B cell (primary cell): ENCODE measurements around the gene PRPS2. TPM values are rescaled to one million over a fixed set of nuclear protein-coding genes. Genes with fewer than 3 reads are reported as not detected.
A peak's percentile ranks its signal among the peaks of the same experiment; 100 is the strongest.

Experiments used
- ATAC-seq: fragments of 200-7000 bp; cut with Tn5 transposase; one replicate; pipeline ENCODE4 v1.10.0; 2021; ENCODE audit warnings: low read depth, mild to moderate bottlenecking, moderate number of reproducible peaks, moderate library complexity
- CTCF ChIA-PET: fragments of 350-600 bp; sonication (Branson Sonifier 250); formaldehyde crosslinking; loops from one replicate; lab custom pipeline; 2021; ENCODE audit warnings: antibody characterized with exemption, inconsistent platforms; lab: Charles Lee
- POLR2A ChIA-PET: fragments of 350-600 bp; sonication (Branson Sonifier 250); formaldehyde crosslinking; loops from one replicate; lab custom pipeline; 2021; ENCODE audit warnings: antibody characterized with exemption; lab: Charles Lee
- DNase-seq: peaks from one replicate; pipeline ENCODE4 v3.0.0; 2013
- H2AFZ ChIP-seq: 2 replicates; pipeline ENCODE4 v1.6.1; 2012; ENCODE audit warnings: mild to moderate bottlenecking, low read depth, low read length; ENCODE audit not compliant: insufficient read depth, poor library complexity, severe bottlenecking
- H3K27ac ChIP-seq, 2 donors: 1 replicate in 1 of 2; 2 replicates in 1 of 2; pipeline ENCODE4 v1.5.1; 2012 to 2013; ENCODE audit warnings: low read length in 2 of 2, mild to moderate bottlenecking in 2 of 2, moderate library complexity in 1 of 2
- H3K27me3 ChIP-seq, 4 experiments: fragments of 200-600 bp in 1 of 4; sonication (generic) in 1 of 4; replicated peaks in 1 of 4; 1 replicate in 2 of 4; 2 replicates in 2 of 4; pipeline versions ENCODE4 v1.6.1 to v1.7.0; 2013 to 2016; ENCODE audit warnings: low read length in 3 of 4, mild to moderate bottlenecking in 2 of 4, mixed read lengths in 1 of 4, moderate library complexity in 1 of 4; ENCODE audit not compliant: insufficient read depth in 4 of 4, control insufficient read depth in 3 of 4; ENCODE audit errors: control extremely low read depth in 1 of 4
- H3K36me3 ChIP-seq, 2 experiments: replicated peaks in 1 of 2; 1 replicate in 1 of 2; 2 replicates in 1 of 2; pipeline versions ENCODE4 v1.6.1 to v1.7.1; 2013; ENCODE audit warnings: low read length in 1 of 2; ENCODE audit not compliant: insufficient read depth in 2 of 2, control insufficient read depth in 1 of 2; ENCODE audit errors: control extremely low read depth in 1 of 2, extremely low read depth in 1 of 2
- H3K4me1 ChIP-seq, 2 donors: fragments of 200-600 bp in 1 of 2; sonication (generic) in 1 of 2; 1 replicate in 1 of 2; 2 replicates in 1 of 2; pipeline versions ENCODE4 v1.5.1 to v1.6.1; 2013 to 2017; ENCODE audit warnings: low read length in 2 of 2; ENCODE audit not compliant: control insufficient read depth in 2 of 2, insufficient read depth in 2 of 2
- H3K4me2 ChIP-seq: replicated peaks from 2 replicates; pipeline ENCODE3; 2012; ENCODE audit warnings: mild to moderate bottlenecking, low read depth, low read length; ENCODE audit not compliant: poor library complexity, severe bottlenecking
- H3K4me3 ChIP-seq, 5 experiments: fragments of 200-600 bp in 1 of 5; sonication (generic) in 1 of 5; 1 replicate in 3 of 5; 2 replicates in 2 of 5; pipeline versions ENCODE4 v1.5.1 to v1.7.0; 2011 to 2016; ENCODE audit warnings: low read length in 4 of 5, mild to moderate bottlenecking in 4 of 5, low read depth in 2 of 5, control low read depth in 1 of 5, moderate library complexity in 1 of 5; ENCODE audit not compliant: insufficient read depth in 1 of 5; ENCODE audit errors: control extremely low read depth in 1 of 5, extremely low read depth in 1 of 5
- H3K79me2 ChIP-seq: fragments of 200-600 bp; sonication (generic); one replicate; pipeline ENCODE4 v1.6.0; 2016; ENCODE audit warnings: low read length; ENCODE audit not compliant: control insufficient read depth, insufficient read depth
- H3K9ac ChIP-seq: fragments of 200-600 bp; sonication (generic); 2 replicates; pipeline ENCODE4 v1.6.1; 2017; ENCODE audit warnings: mild to moderate bottlenecking, low read length, moderate library complexity
- H3K9me3 ChIP-seq, 3 donors: one replicate each; pipeline versions ENCODE4 v1.6.1 to v1.7.1; 2013; ENCODE audit warnings: low read length in 2 of 3; ENCODE audit not compliant: control insufficient read depth in 2 of 3, insufficient read depth in 1 of 3; ENCODE audit errors: control extremely low read depth in 1 of 3
- H4K20me1 ChIP-seq: 2 replicates; pipeline ENCODE4 v1.6.0; 2012; ENCODE audit warnings: mild to moderate bottlenecking, low read length; ENCODE audit not compliant: insufficient read depth, control insufficient read depth, poor library complexity, severe bottlenecking
- H3K27ac Mint-ChIP-seq: one replicate; pipeline ENCODE4 v1.8.0; 2021; ENCODE audit warnings: mixed read lengths
- H3K27me3 Mint-ChIP-seq: one replicate; pipeline ENCODE4 v1.8.0; 2021; ENCODE audit warnings: mixed read lengths
- H3K4me1 Mint-ChIP-seq: one replicate; pipeline ENCODE4 v1.8.0; 2021; ENCODE audit warnings: mixed read lengths
- H3K4me3 Mint-ChIP-seq: one replicate; pipeline ENCODE4 v1.8.0; 2021; ENCODE audit warnings: mixed read lengths
- H3K9me3 Mint-ChIP-seq: one replicate; pipeline ENCODE4 v1.8.0; 2022; ENCODE audit warnings: mixed read lengths; ENCODE audit not compliant: insufficient read depth
- CTCF ChIP-seq: fragments of 200-600 bp; IDR thresholded peaks from one replicate; pipeline ENCODE4 v1.8.0; 2022; ENCODE audit warnings: antibody characterized with exemption, mild to moderate bottlenecking
- EZH2 ChIP-seq: IDR thresholded peaks from 2 replicates; pipeline ENCODE4 v1.6.1; 2012; ENCODE audit warnings: borderline replicate concordance, low read depth, mild to moderate bottlenecking, moderate library complexity, low read length; ENCODE audit not compliant: insufficient read depth, poor library complexity, severe bottlenecking
- WGBS: methylation state at CpG from one replicate; pipeline ENCODE4 v1.1.5; 2013; ENCODE audit warnings: missing lambda C conversion rate; ENCODE audit not compliant: insufficient coverage; 5-methylcytosine and 5-hydroxymethylcytosine counted together
- intact Hi-C: fragments of 100-400 bp; cut with micrococcal nuclease; formaldehyde crosslinking; loops from one replicate; pipeline ENCODE4 v1.10.0; 2022
- polyA plus RNA-seq: library from polyadenylated mRNA; depleted of rRNA; stranded (reverse); fragments of >200 nt; gene quantifications from 2 replicates; pipeline ENCODE4 v1.2.3, GENCODE V29; 2012
- total RNA-seq, 2 donors: library from RNA; stranded (reverse); fragments of 120-200 nt in 1 of 2; gene quantifications; 1 replicate in 1 of 2; 2 replicates in 1 of 2; pipeline versions ENCODE4 v1.2.3 to v1.2.4, GENCODE V29; 2013 to 2022

PRPS2 gene
- total and polyA plus RNA-seq, 2 donors (not counting 1 experiment from before 2014, with no cell fraction given), result 11.6 to 31.1 TPM

- peak overlapping the region; percentile 44 for H2AFZ ChIP-seq
- peaks cover 20 to 40% of the 10 kb centered on the region in 2 donors for H3K4me1 ChIP-seq
- peak overlapping the region; percentile 23 for H3K4me3 Mint-ChIP-seq
- no peaks in the 10 kb centered on the region for H3K27me3 Mint-ChIP-seq
- peaks cover 37% of the 10 kb centered on the region for H3K4me1 Mint-ChIP-seq
- no peak overlapping the region for H3K4me3 ChIP-seq
- H3K36me3 ChIP-seq, result peaks cover 0 to 2% of the 10 kb centered on the region in 2 experiments
- H3K9me3 Mint-ChIP-seq, result no peaks in the 10 kb centered on the region
- no peaks in the 10 kb centered on the region for H4K20me1 ChIP-seq
- H3K9me3 ChIP-seq, result peaks cover 0 to 4% (median 0%) of the 10 kb centered on the region in 3 donors
- peaks cover 30% of the 10 kb centered on the region for H3K79me2 ChIP-seq
- peak overlapping the region; percentile 41 for H3K27ac Mint-ChIP-seq
- ChIA-PET CTCF (interaction anchor here (0.5 to 1.1 kb wide), 2 partner anchors 51 to 835 kb away, joined by 3 read pairs; no protein-coding TSS in a partner anchor), POLR2A (no interaction called here)
- TF ChIP-seq CTCF (no peak), EZH2 (no peak)
- H3K27ac ChIP-seq, result peak overlapping the region; percentile 18 to 59
- ATAC-seq (no peak), DNase-seq (no peak)
- intact Hi-C loops, result no loop called here
- H3K4me2 ChIP-seq, result peak overlapping the region; percentile 8
- WGBS, result no CpG with 5 or more reads among the region's 7 CpGs
- no peaks in the 10 kb centered on the region for H3K27me3 ChIP-seq
- no peak overlapping the region for H3K9ac ChIP-seq
Measured at GRCh38 chrX:12865359-12865758, 74.1 kb downstream of the PRPS2 start.
